ENCODE data around the gene FOSL1. TPM values are rescaled to one million over a fixed set of nuclear protein-coding genes. Genes with fewer than 3 reads are reported as not detected.
"Not testable (repeated sequence)": the region's sequence is repeated elsewhere in the genome, so short reads cannot be mapped to it uniquely, and the experiment has no call there.

The FOSL1 gene
- total and polyA plus RNA-seq, 2 of the 13 experiments (the other 11 are each of a cell fraction or from before 2014, with no cell fraction given) = 4.0 to 4.1 TPM

DNA sequence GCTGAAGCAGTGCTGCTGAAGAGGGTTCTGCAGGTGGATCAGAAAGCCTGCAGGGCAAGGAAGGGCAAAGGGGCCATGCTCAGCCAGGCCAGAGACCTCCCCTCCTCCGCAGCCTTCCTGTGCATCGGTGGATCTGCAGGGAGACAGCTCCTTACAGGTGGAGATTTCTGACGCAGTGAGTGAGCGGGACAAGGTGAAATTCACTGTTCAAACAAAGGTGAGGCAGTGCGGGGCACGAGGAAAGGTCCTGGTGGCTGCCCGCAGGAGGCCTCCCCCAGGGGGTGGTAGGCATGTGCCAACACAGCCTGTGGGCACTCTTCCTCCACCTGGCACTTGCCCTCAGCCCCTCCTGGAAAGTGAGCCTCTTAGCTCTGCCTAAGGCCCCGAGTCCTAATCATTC is 50.8 kb downstream of the FOSL1 start (continued):
- TF ChIP-seq, protein P1, sequence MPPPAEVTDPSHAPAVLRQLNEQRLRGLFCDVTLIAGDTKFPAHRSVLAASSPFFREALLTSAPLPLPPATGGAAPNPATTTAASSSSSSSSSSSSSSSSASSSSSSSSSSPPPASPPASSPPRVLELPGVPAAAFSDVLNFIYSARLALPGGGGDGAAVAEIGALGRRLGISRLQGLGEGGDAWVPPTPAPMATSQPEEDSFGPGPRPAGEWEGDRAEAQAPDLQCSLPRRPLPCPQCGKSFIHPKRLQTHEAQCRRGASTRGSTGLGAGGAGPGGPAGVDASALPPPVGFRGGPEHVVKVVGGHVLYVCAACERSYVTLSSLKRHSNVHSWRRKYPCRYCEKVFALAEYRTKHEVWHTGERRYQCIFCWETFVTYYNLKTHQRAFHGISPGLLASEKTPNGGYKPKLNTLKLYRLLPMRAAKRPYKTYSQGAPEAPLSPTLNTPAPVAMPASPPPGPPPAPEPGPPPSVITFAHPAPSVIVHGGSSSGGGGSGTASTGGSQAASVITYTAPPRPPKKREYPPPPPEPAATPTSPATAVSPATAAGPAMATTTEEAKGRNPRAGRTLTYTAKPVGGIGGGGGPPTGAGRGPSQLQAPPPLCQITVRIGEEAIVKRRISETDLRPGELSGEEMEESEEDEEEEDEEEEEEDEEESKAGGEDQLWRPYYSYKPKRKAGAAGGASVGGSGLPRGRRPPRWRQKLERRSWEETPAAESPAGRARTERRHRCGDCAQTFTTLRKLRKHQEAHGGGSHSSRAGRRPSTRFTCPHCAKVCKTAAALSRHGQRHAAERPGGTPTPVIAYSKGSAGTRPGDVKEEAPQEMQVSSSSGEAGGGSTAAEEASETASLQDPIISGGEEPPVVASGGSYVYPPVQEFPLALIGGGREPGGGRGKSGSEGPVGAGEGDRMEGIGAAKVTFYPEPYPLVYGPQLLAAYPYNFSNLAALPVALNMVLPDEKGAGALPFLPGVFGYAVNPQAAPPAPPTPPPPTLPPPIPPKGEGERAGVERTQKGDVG (CRISPR knock-in tag; IDR thresholded peaks at IDR 0.05; ENCODE audit: borderline replicate concordance) = no peak
- TF ChIP-seq MAFG (CRISPR knock-in tag; IDR thresholded peaks at IDR 0.05) = no peak
- no peak for TF ChIP-seq HNF4A (CRISPR knock-in tag; IDR thresholded peaks at IDR 0.05)
- TF ChIP-seq, protein P2, sequence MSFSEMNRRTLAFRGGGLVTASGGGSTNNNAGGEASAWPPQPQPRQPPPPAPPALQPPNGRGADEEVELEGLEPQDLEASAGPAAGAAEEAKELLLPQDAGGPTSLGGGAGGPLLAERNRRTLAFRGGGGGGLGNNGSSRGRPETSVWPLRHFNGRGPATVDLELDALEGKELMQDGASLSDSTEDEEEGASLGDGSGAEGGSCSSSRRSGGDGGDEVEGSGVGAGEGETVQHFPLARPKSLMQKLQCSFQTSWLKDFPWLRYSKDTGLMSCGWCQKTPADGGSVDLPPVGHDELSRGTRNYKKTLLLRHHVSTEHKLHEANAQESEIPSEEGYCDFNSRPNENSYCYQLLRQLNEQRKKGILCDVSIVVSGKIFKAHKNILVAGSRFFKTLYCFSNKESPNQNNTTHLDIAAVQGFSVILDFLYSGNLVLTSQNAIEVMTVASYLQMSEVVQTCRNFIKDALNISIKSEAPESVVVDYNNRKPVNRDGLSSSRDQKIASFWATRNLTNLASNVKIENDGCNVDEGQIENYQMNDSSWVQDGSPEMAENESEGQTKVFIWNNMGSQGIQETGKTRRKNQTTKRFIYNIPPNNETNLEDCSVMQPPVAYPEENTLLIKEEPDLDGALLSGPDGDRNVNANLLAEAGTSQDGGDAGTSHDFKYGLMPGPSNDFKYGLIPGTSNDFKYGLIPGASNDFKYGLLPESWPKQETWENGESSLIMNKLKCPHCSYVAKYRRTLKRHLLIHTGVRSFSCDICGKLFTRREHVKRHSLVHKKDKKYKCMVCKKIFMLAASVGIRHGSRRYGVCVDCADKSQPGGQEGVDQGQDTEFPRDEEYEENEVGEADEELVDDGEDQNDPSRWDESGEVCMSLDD (CRISPR knock-in tag; IDR thresholded peaks at IDR 0.05; ENCODE audit: borderline replicate concordance) = no peak
- no peak for TF ChIP-seq ZNF841 (CRISPR knock-in tag; IDR thresholded peaks at IDR 0.05; ENCODE audit: borderline replicate concordance)
- TF ChIP-seq, protein P3, sequence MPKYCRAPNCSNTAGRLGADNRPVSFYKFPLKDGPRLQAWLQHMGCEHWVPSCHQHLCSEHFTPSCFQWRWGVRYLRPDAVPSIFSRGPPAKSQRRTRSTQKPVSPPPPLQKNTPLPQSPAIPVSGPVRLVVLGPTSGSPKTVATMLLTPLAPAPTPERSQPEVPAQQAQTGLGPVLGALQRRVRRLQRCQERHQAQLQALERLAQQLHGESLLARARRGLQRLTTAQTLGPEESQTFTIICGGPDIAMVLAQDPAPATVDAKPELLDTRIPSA (CRISPR knock-in tag; IDR thresholded peaks at IDR 0.05; ENCODE audit: borderline replicate concordance) = no peak
- no peak for TF ChIP-seq SIN3A (IDR thresholded peaks at IDR 0.05; ENCODE audit: borderline replicate concordance, low read depth, low read length)
- no peak for TF ChIP-seq NCOA2 (CRISPR knock-in tag; IDR thresholded peaks at IDR 0.05)
- peak; percentile 66; the same call in 1 of the 2 replicates for TF ChIP-seq HNRNPL (IDR thresholded peaks at IDR 0.05; ENCODE audit: low read depth, low read length)

DNA sequence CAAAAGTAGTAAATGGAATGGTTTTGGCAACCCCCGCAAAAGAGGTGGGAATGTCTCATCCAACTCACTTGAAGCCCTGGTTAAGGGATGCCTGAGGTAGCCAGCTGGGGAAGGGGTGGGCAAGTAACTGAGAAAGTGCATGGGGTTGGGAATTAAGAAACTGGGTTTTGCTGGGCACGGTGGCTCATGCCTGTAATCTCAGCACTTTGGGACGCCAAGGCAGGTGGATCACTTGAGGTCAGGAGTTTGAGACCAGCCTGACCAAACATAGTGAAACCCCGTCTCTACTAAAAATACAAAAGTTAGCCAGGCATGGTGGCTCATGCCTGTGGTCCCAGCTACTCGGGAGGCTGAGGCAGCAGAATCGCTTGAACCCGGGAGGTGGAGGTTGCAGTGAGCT is 51.5 kb downstream of the FOSL1 start:
- H2AFZ ChIP-seq (ENCODE audit: low read length); H3K9ac ChIP-seq (ENCODE audit: insufficient read depth, low read depth, low read length); BruUV-seq (replicated peaks); ATAC-seq; FAIRE-seq; H3K4me3 ChIP-seq (replicated peaks in 1 of 3; ENCODE audit: insufficient read depth in 1 of 3, low read depth in 2 of 3, low read length in 3 of 3); intact Hi-C loops (cut with micrococcal nuclease; ENCODE audit: unreplicated experiment); H3K79me2 ChIP-seq (ENCODE audit: insufficient read depth, low read length); in situ Hi-C loops (cut with HindIII; ENCODE audit: extremely low pct_ligation_motif_present, low pct_unique_long_range_greater_than_20kb); CTCF ChIA-PET (ENCODE audit: low intra/inter-chr PET ratio, low total read pairs); H3K9me3 ChIP-seq (ENCODE audit: low read length); H3K27ac ChIP-seq (ENCODE audit: extremely low read length, insufficient read depth, low read length); H3K27me3 ChIP-seq (ENCODE audit: control insufficient read depth in 1 of 2, insufficient read depth in 2 of 2, low read length in 2 of 2); H3K36me3 ChIP-seq (replicated peaks in 1 of 2; ENCODE audit: control insufficient read depth in 1 of 2, insufficient read depth in 2 of 2, low read length in 2 of 2); DNase-seq (ENCODE audit: low spot score): not testable (repeated sequence)
- Histone ChIP-seq H3K4me2 (ENCODE audit: low read depth, low read length) (peak overlapping the region; percentile 60; the same call in 1 of the 2 replicates), H4K20me1 (ENCODE audit: insufficient read depth, low read length) (peaks cover 10% of the 10 kb centered on the region), H3K4me1 (ENCODE audit: insufficient read depth, low read length) (peaks cover 61% of the 10 kb centered on the region)
- WGBS (ENCODE audit: low lambda C conversion rate) = 43% methylated on average over 7 of the region's 7 CpGs
- POLR2A ChIA-PET = interaction anchor here (1.2 to 4.1 kb wide), 4 partner anchors 9 to 128 kb away, joined by 4 to 21 read pairs (median 14); partner anchors contain the start of genes CFL1, MUS81 and RNASEH2C
